Osteoblast (primary cell): ENCODE measurements around the gene PPP1R12A. TPM values are rescaled to one million over a fixed set of nuclear protein-coding genes. Genes with fewer than 3 reads are reported as not detected.

Experiments
- DNase-seq: peaks from one replicate; pipeline ENCODE4 v3.0.0; 2011; ENCODE audit warnings: low spot score, mixed read lengths; ENCODE audit not compliant: insufficient read length; ENCODE audit errors: missing footprints
- H2AFZ ChIP-seq: 2 replicates; pipeline ENCODE4 v1.6.0; 2011; ENCODE audit warnings: mild to moderate bottlenecking, low read length
- H3K27ac ChIP-seq: 2 replicates; pipeline ENCODE4 v1.5.1; 2011; ENCODE audit warnings: mild to moderate bottlenecking, low read depth, low read length, moderate library complexity
- H3K27me3 ChIP-seq: 2 replicates; pipeline ENCODE4 v1.6.0; 2012; ENCODE audit warnings: mild to moderate bottlenecking, control low read depth, inconsistent platforms, low read length, moderate library complexity; ENCODE audit not compliant: insufficient read depth
- H3K36me3 ChIP-seq: 2 replicates; pipeline ENCODE4 v1.5.1; 2011; ENCODE audit warnings: mild to moderate bottlenecking, low read length, control low read depth, moderate library complexity; ENCODE audit not compliant: insufficient read depth
- H3K4me1 ChIP-seq: 2 replicates; pipeline ENCODE4 v1.5.1; 2011; ENCODE audit warnings: mild to moderate bottlenecking, low read length, control low read depth, moderate library complexity; ENCODE audit not compliant: insufficient read depth
- H3K4me2 ChIP-seq: 2 replicates; pipeline ENCODE4 v1.6.0; 2011; ENCODE audit warnings: mild to moderate bottlenecking, low read length; ENCODE audit not compliant: insufficient read depth
- H3K4me3 ChIP-seq: fragments of 200-600 bp; sonication (generic); 3 replicates; pipeline ENCODE4 v1.5.1; 2012; ENCODE audit warnings: mild to moderate bottlenecking, low read length, inconsistent platforms; ENCODE audit not compliant: insufficient read depth
- H3K79me2 ChIP-seq: 2 replicates; pipeline ENCODE4 v1.6.0; 2012; ENCODE audit warnings: mild to moderate bottlenecking, low read length, control low read depth, inconsistent platforms; ENCODE audit not compliant: insufficient read depth
- H3K9me3 ChIP-seq: 2 replicates; pipeline ENCODE4 v1.5.1; 2011; ENCODE audit warnings: low read depth, low read length, control low read depth
- H4K20me1 ChIP-seq: 2 replicates; pipeline ENCODE4 v1.6.0; 2012; ENCODE audit warnings: mild to moderate bottlenecking, low read length, control low read depth; ENCODE audit not compliant: insufficient read depth
- CTCF ChIP-seq: IDR thresholded peaks from 2 replicates; pipeline ENCODE4 v1.5.1; 2011; ENCODE audit warnings: mild to moderate bottlenecking, low read depth, low read length, moderate library complexity; ENCODE audit errors: extremely low read depth
- total RNA-seq: library from RNA; depleted of rRNA; stranded (reverse); fragments of >200 nt; gene quantifications from 2 replicates; pipeline ENCODE4 v1.2.3, GENCODE V29; 2012

PPP1R12A gene
- total RNA-seq, 1 donor = 165 TPM

GRCh38 chr12:79927772-79928474 lies 7.0 kb downstream of the PPP1R12A start:
- peak overlapping the region; percentile 31 for H3K27ac ChIP-seq
- no peak overlapping the region for H2AFZ ChIP-seq
- no peak overlapping the region for H3K4me3 ChIP-seq

GRCh38 chr12:79926951-79927350 lies 7.9 kb downstream of the PPP1R12A start:
- Histone ChIP-seq H3K27ac (no peak overlapping the region), H3K4me3 (no peak overlapping the region), H3K79me2 (peaks cover 100% of the 10 kb centered on the region), H3K4me2 (no peak overlapping the region), H3K27me3 (no peaks in the 10 kb centered on the region), H3K4me1 (peaks cover 12% of the 10 kb centered on the region), H3K36me3 (no peaks in the 10 kb centered on the region), H4K20me1 (peaks cover 63% of the 10 kb centered on the region), H2AFZ (no peak overlapping the region), H3K9me3 (no peaks in the 10 kb centered on the region)
- TF ChIP-seq CTCF = no peak
- no peak for DNase-seq

More at GRCh38 chr12:79927772-79928474, 7.0 kb downstream of the PPP1R12A start:
- H3K4me2 ChIP-seq = peak overlapping the region; percentile 31
- H3K36me3 ChIP-seq = no peaks in the 10 kb centered on the region
- H3K27me3 ChIP-seq = no peaks in the 10 kb centered on the region
- peaks cover 100% of the 10 kb centered on the region for H3K79me2 ChIP-seq
- TF ChIP-seq CTCF = no peak
- H4K20me1 ChIP-seq = peaks cover 65% of the 10 kb centered on the region
- H3K4me1 ChIP-seq = peaks cover 12% of the 10 kb centered on the region
- no peaks in the 10 kb centered on the region for H3K9me3 ChIP-seq
- no peak for DNase-seq

GRCh38 chr12:79925492-79925891 lies 9.4 kb downstream of the PPP1R12A start:
- Histone ChIP-seq H4K20me1 (peaks cover 65% of the 10 kb centered on the region), H3K36me3 (no peaks in the 10 kb centered on the region), H3K27me3 (no peaks in the 10 kb centered on the region), H3K4me2 (no peak overlapping the region), H3K27ac (no peak overlapping the region), H3K9me3 (no peaks in the 10 kb centered on the region), H3K4me1 (peaks cover 4% of the 10 kb centered on the region), H3K79me2 (peaks cover 100% of the 10 kb centered on the region), H3K4me3 (no peak overlapping the region), H2AFZ (no peak overlapping the region)
- DNase-seq = no peak
- no peak for TF ChIP-seq CTCF

- TF ChIP-seq CTCF = no peak
- Histone ChIP-seq H3K4me1 (no peaks in the 10 kb centered on the region), H3K4me3 (no peak overlapping the region), H2AFZ (no peak overlapping the region), H3K4me2 (no peak overlapping the region), H3K27me3 (no peaks in the 10 kb centered on the region), H4K20me1 (peaks cover 70% of the 10 kb centered on the region), H3K36me3 (peaks cover 3% of the 10 kb centered on the region), H3K9me3 (no peaks in the 10 kb centered on the region), H3K27ac (no peak overlapping the region), H3K79me2 (peaks cover 98% of the 10 kb centered on the region)
- DNase-seq = no peak
Observed at GRCh38 chr12:79921786-79922185, 13.1 kb downstream of the PPP1R12A start.
